ENCODE results near the gene PHACTR1. TPM values are rescaled to one million over a fixed set of nuclear protein-coding genes. Genes with fewer than 3 reads are reported as not detected.
A peak's percentile ranks its signal among the peaks of the same experiment; 100 is the strongest.

PHACTR1 gene
- polyA plus RNA-seq, 2 of the 4 experiments (the other 2 are of a cell fraction), result not detected

DNA sequence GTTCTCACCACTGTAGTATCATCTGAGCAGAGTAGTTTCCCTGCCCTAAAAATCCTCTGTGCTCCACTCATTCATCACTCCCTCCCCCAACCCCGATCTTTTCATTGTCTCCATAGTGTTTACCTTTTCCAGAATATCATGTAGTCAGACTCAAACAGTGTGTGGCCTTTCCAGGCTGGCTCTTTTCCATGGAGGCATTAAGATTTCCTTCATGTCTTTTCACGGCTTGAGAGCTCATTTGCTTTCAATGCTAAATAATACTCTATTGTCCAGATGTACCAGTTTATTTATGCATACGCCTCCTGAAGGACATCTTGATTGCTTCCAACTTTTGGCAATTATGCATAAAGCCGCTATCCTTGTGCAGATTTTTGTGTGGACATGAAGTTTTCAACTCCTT, 235.8 kb downstream of the PHACTR1 start (continued):
- TF ChIP-seq, protein P1, sequence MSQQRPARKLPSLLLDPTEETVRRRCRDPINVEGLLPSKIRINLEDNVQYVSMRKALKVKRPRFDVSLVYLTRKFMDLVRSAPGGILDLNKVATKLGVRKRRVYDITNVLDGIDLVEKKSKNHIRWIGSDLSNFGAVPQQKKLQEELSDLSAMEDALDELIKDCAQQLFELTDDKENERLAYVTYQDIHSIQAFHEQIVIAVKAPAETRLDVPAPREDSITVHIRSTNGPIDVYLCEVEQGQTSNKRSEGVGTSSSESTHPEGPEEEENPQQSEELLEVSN (IDR thresholded peaks at IDR 0.05; ENCODE audit: borderline replicate concordance, low read depth), result no peak
- TF ChIP-seq, protein P2, sequence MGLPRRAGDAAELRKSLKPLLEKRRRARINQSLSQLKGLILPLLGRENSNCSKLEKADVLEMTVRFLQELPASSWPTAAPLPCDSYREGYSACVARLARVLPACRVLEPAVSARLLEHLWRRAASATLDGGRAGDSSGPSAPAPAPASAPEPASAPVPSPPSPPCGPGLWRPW (IDR thresholded peaks at IDR 0.05), result no peak
- TF ChIP-seq, protein P3, sequence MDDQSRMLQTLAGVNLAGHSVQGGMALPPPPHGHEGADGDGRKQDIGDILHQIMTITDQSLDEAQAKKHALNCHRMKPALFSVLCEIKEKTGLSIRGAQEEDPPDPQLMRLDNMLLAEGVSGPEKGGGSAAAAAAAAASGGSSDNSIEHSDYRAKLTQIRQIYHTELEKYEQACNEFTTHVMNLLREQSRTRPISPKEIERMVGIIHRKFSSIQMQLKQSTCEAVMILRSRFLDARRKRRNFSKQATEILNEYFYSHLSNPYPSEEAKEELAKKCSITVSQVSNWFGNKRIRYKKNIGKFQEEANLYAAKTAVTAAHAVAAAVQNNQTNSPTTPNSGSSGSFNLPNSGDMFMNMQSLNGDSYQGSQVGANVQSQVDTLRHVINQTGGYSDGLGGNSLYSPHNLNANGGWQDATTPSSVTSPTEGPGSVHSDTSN (IDR thresholded peaks at IDR 0.05), result no peak

DNA sequence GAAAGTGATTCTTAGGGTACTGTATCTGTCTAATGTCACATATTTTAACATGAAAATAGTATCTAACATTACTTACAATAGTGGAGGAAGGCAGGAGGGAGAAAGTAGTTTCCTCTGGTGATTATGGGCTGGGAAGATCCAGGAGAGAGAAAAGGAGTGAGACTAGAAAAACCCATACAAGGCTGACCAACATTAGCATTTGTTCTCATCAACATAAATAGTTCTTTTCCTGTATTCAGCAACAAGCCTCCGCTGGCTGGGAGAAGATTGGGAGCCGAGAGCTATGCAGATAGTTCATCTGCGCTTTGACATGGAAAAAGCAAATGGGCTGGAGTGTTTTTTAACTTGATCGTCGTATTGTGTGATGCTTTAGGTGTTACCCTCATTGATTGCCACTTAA, 239.4 kb downstream of the PHACTR1 start:
- H3K27ac ChIP-seq, result no peak overlapping the region
- no peak for ATAC-seq
- TF ChIP-seq, protein P4, sequence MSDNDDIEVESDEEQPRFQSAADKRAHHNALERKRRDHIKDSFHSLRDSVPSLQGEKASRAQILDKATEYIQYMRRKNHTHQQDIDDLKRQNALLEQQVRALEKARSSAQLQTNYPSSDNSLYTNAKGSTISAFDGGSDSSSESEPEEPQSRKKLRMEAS (IDR thresholded peaks at IDR 0.05), result no peak
- no peak for TF ChIP-seq ZSCAN20 (CRISPR knock-in tag; IDR thresholded peaks at IDR 0.05)
- no peak for TF ChIP-seq CBX8 (IDR thresholded peaks at IDR 0.05)
- no peak for TF ChIP-seq TFCP2L1 (CRISPR knock-in tag; IDR thresholded peaks at IDR 0.05)
- TF ChIP-seq, protein P5, sequence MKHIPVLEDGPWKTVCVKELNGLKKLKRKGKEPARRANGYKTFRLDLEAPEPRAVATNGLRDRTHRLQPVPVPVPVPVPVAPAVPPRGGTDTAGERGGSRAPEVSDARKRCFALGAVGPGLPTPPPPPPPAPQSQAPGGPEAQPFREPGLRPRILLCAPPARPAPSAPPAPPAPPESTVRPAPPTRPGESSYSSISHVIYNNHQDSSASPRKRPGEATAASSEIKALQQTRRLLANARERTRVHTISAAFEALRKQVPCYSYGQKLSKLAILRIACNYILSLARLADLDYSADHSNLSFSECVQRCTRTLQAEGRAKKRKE (CRISPR knock-in tag; IDR thresholded peaks at IDR 0.05; ENCODE audit: low read depth), result no peak
- TF ChIP-seq KDM1A (IDR thresholded peaks at IDR 0.05; ENCODE audit: low read depth), result no peak
- TF ChIP-seq, protein P6, sequence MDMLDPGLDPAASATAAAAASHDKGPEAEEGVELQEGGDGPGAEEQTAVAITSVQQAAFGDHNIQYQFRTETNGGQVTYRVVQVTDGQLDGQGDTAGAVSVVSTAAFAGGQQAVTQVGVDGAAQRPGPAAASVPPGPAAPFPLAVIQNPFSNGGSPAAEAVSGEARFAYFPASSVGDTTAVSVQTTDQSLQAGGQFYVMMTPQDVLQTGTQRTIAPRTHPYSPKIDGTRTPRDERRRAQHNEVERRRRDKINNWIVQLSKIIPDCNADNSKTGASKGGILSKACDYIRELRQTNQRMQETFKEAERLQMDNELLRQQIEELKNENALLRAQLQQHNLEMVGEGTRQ (IDR thresholded peaks at IDR 0.05), result no peak
- no peak for TF ChIP-seq EP300 (IDR thresholded peaks at IDR 0.05)
- no peak for TF ChIP-seq BHLHE40 (IDR thresholded peaks at IDR 0.05; ENCODE audit: low read depth, low read length)
- no peak for TF ChIP-seq FOSB (CRISPR knock-in tag; IDR thresholded peaks at IDR 0.05)
- TF ChIP-seq CBX2 (IDR thresholded peaks at IDR 0.05; ENCODE audit: borderline replicate concordance, low read depth), result no peak
- no peaks in the 10 kb centered on the region for H3K9me3 ChIP-seq
- no peak overlapping the region for H3K4me2 ChIP-seq
- FAIRE-seq, result no peak
- no peak overlapping the region for H3K4me3 ChIP-seq
- no peaks in the 10 kb centered on the region for H3K4me1 ChIP-seq
- CTCF ChIA-PET, result no interaction called here
- DNase-seq (ENCODE audit: low read depth in 1 of 2, low spot score in 1 of 2), result no peak
- WGBS (ENCODE audit: missing lambda C conversion rate), result 64% methylated on average over 5 of the region's 5 CpGs
- POLR2A ChIA-PET, result no interaction called here

DNA sequence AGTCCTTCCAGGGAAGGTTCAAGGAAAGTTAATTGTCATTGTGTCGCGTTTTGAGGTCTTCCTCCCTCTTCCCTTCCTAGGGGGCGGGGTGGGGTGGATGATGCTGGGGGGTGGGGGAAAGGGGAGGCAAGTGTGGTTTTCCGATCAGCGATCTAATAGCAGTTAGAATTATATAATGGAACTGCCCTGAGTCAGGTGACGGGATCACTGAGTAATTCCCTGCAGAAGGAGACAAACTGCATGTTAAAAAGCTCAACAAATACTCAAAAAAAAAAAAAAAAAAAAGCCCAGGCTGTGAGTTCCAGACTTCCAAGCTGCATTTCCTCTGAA, 240.4 kb downstream of the PHACTR1 start:
- ATAC-seq, result no peak

More for the DNA sequence above, 240.4 kb downstream of the PHACTR1 start:
- TF ChIP-seq PHF8 (IDR thresholded peaks at IDR 0.05; ENCODE audit: borderline replicate concordance, low read depth), result no peak
- no peak for TF ChIP-seq MAFK (IDR thresholded peaks at IDR 0.05; ENCODE audit: partially characterized antibody)
- TF ChIP-seq KDM1A (IDR thresholded peaks at IDR 0.05; ENCODE audit: low read depth), result no peak
- TF ChIP-seq ZFP36 (IDR thresholded peaks at IDR 0.05; ENCODE audit: borderline replicate concordance, partially characterized antibody), result no peak
- TF ChIP-seq, protein P2 (IDR thresholded peaks at IDR 0.05), result no peak
- TF ChIP-seq FOSB (CRISPR knock-in tag; IDR thresholded peaks at IDR 0.05), result no peak
- TF ChIP-seq RNF2 (IDR thresholded peaks at IDR 0.05; ENCODE audit: borderline replicate concordance, low read depth), result no peak
- no peak for TF ChIP-seq CEBPB (IDR thresholded peaks at IDR 0.05)
- TF ChIP-seq JUN (IDR thresholded peaks at IDR 0.05), result no peak
- no peak for TF ChIP-seq NFE2L2 (conservative IDR thresholded peaks at IDR 0.05; ENCODE audit: low read length)
- no peak for TF ChIP-seq CBX8 (IDR thresholded peaks at IDR 0.05)
- TF ChIP-seq SMC3 (IDR thresholded peaks at IDR 0.05), result no peak
- TF ChIP-seq FOXS1 (CRISPR knock-in tag; IDR thresholded peaks at IDR 0.05), result no peak
- no peak for TF ChIP-seq HDAC2 (IDR thresholded peaks at IDR 0.05)
- TF ChIP-seq TFCP2L1 (CRISPR knock-in tag; IDR thresholded peaks at IDR 0.05), result no peak
- no peak for TF ChIP-seq GATA3 (IDR thresholded peaks at IDR 0.05; ENCODE audit: borderline replicate concordance)
- TF ChIP-seq ZC3H11A (IDR thresholded peaks at IDR 0.05), result no peak
- no peak for TF ChIP-seq ZNF302 (CRISPR knock-in tag; IDR thresholded peaks at IDR 0.05)
- Histone ChIP-seq H3K4me3 (peak overlapping the region; percentile 50), H3K4me1 (no peaks in the 10 kb centered on the region), H3K4me2 (peak overlapping the region; percentile 97), H3K27ac (no peak overlapping the region), H3K9me3 (no peaks in the 10 kb centered on the region)
- CTCF ChIA-PET, result no interaction called here
- 68% methylated on average over 3 of the region's 6 CpGs for WGBS (ENCODE audit: missing lambda C conversion rate)
- FAIRE-seq, result no peak
- DNase-seq (ENCODE audit: low read depth in 1 of 2, low spot score in 1 of 2), result no peak
- POLR2A ChIA-PET, result interaction anchor here (0.6 kb wide), 1 partner anchor 371 kb away, joined by 4 read pairs; the partner anchor contains the start of gene TBC1D7

Measured in A549 (cell line).